Measurements from ENCODE around the gene OSBPL3. TPM values are rescaled to one million over a fixed set of nuclear protein-coding genes. Genes with fewer than 3 reads are reported as not detected.

OSBPL3 gene
- total RNA-seq, 1 experiment from 2014 or later, result 45.1 TPM

DNA sequence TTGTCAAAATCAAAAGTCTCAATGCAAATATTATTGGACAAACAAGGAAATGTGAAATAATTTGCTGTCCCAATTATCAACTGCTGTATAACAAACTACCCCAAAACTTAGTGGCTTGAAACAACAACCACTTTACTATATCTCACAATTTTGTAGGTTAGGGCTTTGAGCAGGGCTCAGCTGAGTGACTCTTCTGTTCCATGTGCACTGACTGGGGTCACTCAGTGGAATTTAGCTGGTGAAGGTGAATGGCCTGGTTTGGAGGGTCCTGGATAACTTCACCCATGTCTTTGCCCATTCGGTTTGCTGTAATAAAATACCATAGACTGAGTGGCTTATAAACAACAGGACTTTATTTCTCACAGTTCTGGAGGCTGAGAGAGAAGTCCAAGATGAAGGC lies 219.0 kb downstream of the OSBPL3 start:
- Mint-ChIP-seq H3K27ac (ENCODE audit: unreplicated experiment) (no peak overlapping the region), H3K4me1 (ENCODE audit: low read depth, unreplicated experiment) (peaks cover 11% of the 10 kb centered on the region), H3K27me3 (ENCODE audit: insufficient read depth, unreplicated experiment) (no peaks in the 10 kb centered on the region), H3K9me3 (ENCODE audit: unreplicated experiment) (no peaks in the 10 kb centered on the region), H3K4me3 (ENCODE audit: unreplicated experiment) (no peak overlapping the region), H3K36me3 (ENCODE audit: insufficient read depth, unreplicated experiment) (no peaks in the 10 kb centered on the region)
- ChIA-PET POLR2A (no interaction called here), CTCF (no interaction called here)
- Histone ChIP-seq H3K4me1 (no peaks in the 10 kb centered on the region), H3K36me3 (ENCODE audit: control insufficient read depth, insufficient read depth, low read length) (no peaks in the 10 kb centered on the region), H3K27me3 (replicated peaks; ENCODE audit: control insufficient read depth, insufficient read depth, low read length) (no peaks in the 10 kb centered on the region), H3K4me3 (ENCODE audit: low read depth, low read length) (no peak overlapping the region), H3K9me3 (no peaks in the 10 kb centered on the region)
- BruUV-seq (replicated peaks), result no TSS peak
- intact Hi-C loops (cut with micrococcal nuclease; ENCODE audit: unreplicated experiment), result no loop called here
- no peak for TF ChIP-seq CTCF (IDR thresholded peaks at IDR 0.05; ENCODE audit: insufficient read depth in 1 of 2, low read depth in 1 of 2, low read length in 1 of 2, severe bottlenecking in 1 of 2, unreplicated experiment in 1 of 2)
- no peak for DNase-seq

DNA sequence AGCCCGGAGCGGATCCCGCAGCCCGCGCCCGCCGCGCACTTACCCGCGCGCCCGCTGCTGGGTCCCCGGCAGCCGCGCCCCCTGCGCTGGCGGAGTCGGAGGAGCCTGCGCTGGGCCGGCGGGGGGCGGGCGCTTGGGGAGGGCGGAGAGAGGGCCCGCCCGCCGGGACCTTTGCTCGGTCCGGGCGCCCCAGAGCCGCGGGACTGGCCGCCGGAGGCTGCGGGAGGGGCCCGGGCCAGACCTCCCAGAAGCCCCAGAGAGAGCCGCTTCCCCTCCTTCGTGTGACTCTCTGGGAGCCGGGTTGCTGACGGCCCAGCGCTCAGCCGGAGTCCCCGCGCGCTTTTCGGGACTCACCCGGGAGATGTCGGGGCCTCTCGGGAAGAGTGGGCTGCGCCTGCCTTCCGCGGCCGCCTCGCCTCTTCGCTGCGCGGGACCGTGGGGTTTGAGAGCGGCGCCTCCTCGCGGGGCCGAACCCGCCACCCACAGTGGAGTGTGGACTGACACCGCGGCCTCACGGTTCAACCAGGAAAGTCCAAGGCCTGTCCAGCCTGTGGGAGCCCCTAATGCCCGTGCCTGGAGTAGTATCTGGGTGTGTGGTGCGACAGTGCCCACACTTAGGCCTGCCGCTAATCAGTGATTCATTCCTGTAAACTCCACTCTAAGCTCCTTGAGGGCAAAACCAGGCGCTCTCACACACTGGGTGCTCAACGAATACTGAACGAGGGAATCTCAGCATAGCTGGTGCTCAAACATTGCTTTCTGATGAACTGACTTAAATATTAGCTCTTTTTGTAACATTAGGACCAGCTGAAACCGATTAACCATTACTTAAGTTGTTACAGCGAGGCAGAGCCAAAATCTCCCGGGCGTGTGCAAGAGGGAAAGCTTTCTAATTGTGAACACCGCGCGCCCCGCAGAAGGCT lies 222.4 kb downstream of the OSBPL3 start, which contains the start of gene GSDME:
GSDME (minus strand) TSS at position 112 of the 923 bp plus-strand sequence. CDS start 7,690 bp downstream, outside the sequence.
- POLR2A ChIA-PET, result interaction anchor here (0.6 to 1.0 kb wide), 2 partner anchors 16 to 368 kb away, joined by 3 to 6 read pairs; partner anchors contain the start of gene CYCS
- peak in 1 of 2 experiments; percentile 3 for TF ChIP-seq CTCF (IDR thresholded peaks at IDR 0.05; ENCODE audit: insufficient read depth in 1 of 2, low read depth in 1 of 2, low read length in 1 of 2, severe bottlenecking in 1 of 2, unreplicated experiment in 1 of 2)

DNA sequence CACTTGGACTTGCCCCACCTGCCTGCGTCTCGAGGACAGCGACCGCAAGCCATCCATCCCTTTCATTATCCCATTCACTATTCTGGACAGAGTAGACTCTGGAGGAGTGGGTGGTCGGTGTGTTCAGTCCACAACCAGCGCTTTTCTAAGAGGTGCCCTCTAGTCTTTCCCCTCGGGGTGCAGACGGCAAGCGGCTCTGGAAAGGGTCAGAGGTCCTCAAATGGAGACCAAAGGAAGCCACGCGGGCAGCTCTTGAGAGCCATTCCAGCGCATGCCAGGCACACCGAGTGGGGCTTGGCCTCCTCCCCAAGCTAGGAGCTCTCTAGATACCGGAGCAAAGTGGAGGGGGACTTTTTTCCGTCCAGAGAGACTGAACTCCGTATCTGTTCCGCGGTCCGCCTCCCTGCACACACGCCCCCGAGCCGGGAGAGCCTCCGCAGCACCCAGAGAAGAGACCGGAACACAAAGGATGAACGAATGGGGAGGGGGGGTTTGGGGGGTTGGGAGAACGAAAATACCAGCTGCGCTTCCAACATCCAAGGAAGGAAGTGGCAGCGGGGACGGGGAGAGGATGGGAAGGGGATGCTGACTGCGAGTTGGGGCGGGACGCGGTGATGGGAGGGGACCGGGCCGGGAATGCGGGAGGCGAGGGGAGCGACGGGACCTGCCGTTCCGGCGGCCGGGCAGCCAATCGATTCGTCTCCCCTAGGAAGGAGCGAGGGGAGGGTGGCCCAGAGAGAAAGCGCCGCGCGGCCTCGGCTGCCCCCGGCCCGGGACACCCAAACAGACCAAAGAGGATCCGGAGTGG lies 223.2 kb downstream of the OSBPL3 start:
- ChIA-PET POLR2A (interaction anchor here (1.3 kb wide), 1 partner anchor 15 kb away, joined by 4 read pairs; no protein-coding TSS in a partner anchor), CTCF (interaction anchor here (0.7 kb wide), 3 partner anchors 55 to 183 kb away, joined by 3 read pairs; no protein-coding TSS in a partner anchor)
- H3K36me3 Mint-ChIP-seq (ENCODE audit: insufficient read depth, unreplicated experiment), result no peaks in the 10 kb centered on the region
- DNase-seq, result peak; percentile 29 to 65
- H3K4me1 Mint-ChIP-seq (ENCODE audit: low read depth, unreplicated experiment), result peaks cover 18% of the 10 kb centered on the region
- Histone ChIP-seq H3K9me3 (no peaks in the 10 kb centered on the region), H3K27me3 (replicated peaks; ENCODE audit: control insufficient read depth, insufficient read depth, low read length) (no peaks in the 10 kb centered on the region), H3K4me1 (peaks cover 24% of the 10 kb centered on the region), H3K4me3 (ENCODE audit: low read depth, low read length) (peak overlapping the region; percentile 83), H3K36me3 (ENCODE audit: control insufficient read depth, insufficient read depth, low read length) (no peaks in the 10 kb centered on the region)
- intact Hi-C loops (cut with micrococcal nuclease; ENCODE audit: unreplicated experiment), result loop anchor here (1.0 kb wide), 1 partner anchor 15 kb away; no protein-coding TSS in a partner anchor
- TF ChIP-seq CTCF (IDR thresholded peaks at IDR 0.05; ENCODE audit: insufficient read depth in 1 of 2, low read depth in 1 of 2, low read length in 1 of 2, severe bottlenecking in 1 of 2, unreplicated experiment in 1 of 2), result no peak
- no peaks in the 10 kb centered on the region for H3K27me3 Mint-ChIP-seq (ENCODE audit: insufficient read depth, unreplicated experiment)
- H3K4me3 Mint-ChIP-seq (ENCODE audit: unreplicated experiment), result peak overlapping the region; percentile 94
- H3K27ac Mint-ChIP-seq (ENCODE audit: unreplicated experiment), result peak overlapping the region; percentile 69
- H3K9me3 Mint-ChIP-seq (ENCODE audit: unreplicated experiment), result no peaks in the 10 kb centered on the region
- no TSS peak for BruUV-seq (replicated peaks)

More for the DNA sequence above, 222.4 kb downstream of the OSBPL3 start, which contains the start of gene GSDME:
- Histone ChIP-seq H3K4me3 (ENCODE audit: low read depth, low read length) (peak within 1 kb of the TSS; percentile 83), H3K9me3 (no peaks in the 10 kb centered on the region), H3K36me3 (ENCODE audit: control insufficient read depth, insufficient read depth, low read length) (no peaks in the 10 kb centered on the region), H3K4me1 (peaks cover 16% of the 10 kb centered on the region), H3K27me3 (replicated peaks; ENCODE audit: control insufficient read depth, insufficient read depth, low read length) (no peaks in the 10 kb centered on the region)
- Mint-ChIP-seq H3K4me3 (ENCODE audit: unreplicated experiment) (peak within 1 kb of the TSS; percentile 94), H3K36me3 (ENCODE audit: insufficient read depth, unreplicated experiment) (no peaks in the 10 kb centered on the region), H3K9me3 (ENCODE audit: unreplicated experiment) (no peaks in the 10 kb centered on the region), H3K4me1 (ENCODE audit: low read depth, unreplicated experiment) (peaks cover 9% of the 10 kb centered on the region), H3K27ac (ENCODE audit: unreplicated experiment) (peak within 1 kb of the TSS; percentile 69), H3K27me3 (ENCODE audit: insufficient read depth, unreplicated experiment) (no peaks in the 10 kb centered on the region)
- DNase-seq, result peak; percentile 82 to 89
- no TSS peak for BruUV-seq (replicated peaks)
- intact Hi-C loops (cut with micrococcal nuclease; ENCODE audit: unreplicated experiment), result loop anchor here (1.0 kb wide), 1 partner anchor 16 kb away; no protein-coding TSS in a partner anchor
- CTCF ChIA-PET, result interaction anchor here (1.2 to 1.5 kb wide), 2 partner anchors 16 to 55 kb away, joined by 4 to 6 read pairs; no protein-coding TSS in a partner anchor
